ENCODE data around the gene TSPAN16.

The TSPAN16 gene

GRCh38 chr19:11322269-11323024 lies 26.5 kb downstream of the TSPAN16 start:
- H3F3A ChIP-seq (ENCODE audit: low read depth) = peaks cover 6% of the 10 kb centered on the region; the same call in 1 of the 2 replicates
- peak overlapping the region; percentile 92 for H3K9ac ChIP-seq (ENCODE audit: low read depth, low read length, poor library complexity, severe bottlenecking)
- H3K9me3 ChIP-seq (ENCODE audit: insufficient read depth, low read depth, low read length) = no peaks in the 10 kb centered on the region
- peaks cover 5% of the 10 kb centered on the region; the same call in 1 of the 2 replicates for H3K79me2 ChIP-seq (ENCODE audit: insufficient read depth, low read length)
- H4K20me1 ChIP-seq (ENCODE audit: insufficient read depth, low read length, poor library complexity, severe bottlenecking) = no peaks in the 10 kb centered on the region
- H2AFZ ChIP-seq (ENCODE audit: low read length) = no peak overlapping the region
- H3K36me3 ChIP-seq (ENCODE audit: insufficient read depth, low read length) = no peaks in the 10 kb centered on the region
- H3K4me3 ChIP-seq (ENCODE audit: low read length, poor library complexity, severe bottlenecking) = no peak overlapping the region
- H3K4me2 ChIP-seq (ENCODE audit: low read depth, low read length, poor library complexity, severe bottlenecking) = peak overlapping the region; percentile 10
- TF ChIP-seq EZH2phosphoT487 (IDR thresholded peaks at IDR 0.05; ENCODE audit: borderline replicate concordance) (no peak), CTCF (conservative IDR thresholded peaks at IDR 0.05; ENCODE audit: low read length) (no peak)
- H3K27me3 ChIP-seq (ENCODE audit: insufficient read depth, low read length, poor library complexity, severe bottlenecking) = no peaks in the 10 kb centered on the region
- H3K9me2 ChIP-seq (replicated peaks; ENCODE audit: low read depth, low read length) = no peaks in the 10 kb centered on the region
- peaks cover 44% of the 10 kb centered on the region for H3K4me1 ChIP-seq (ENCODE audit: insufficient read depth, low read length, poor library complexity, severe bottlenecking)

GRCh38 chr19:11323601-11324078 lies 27.7 kb downstream of the TSPAN16 start:
- H3K4me2 ChIP-seq (ENCODE audit: low read depth, low read length, poor library complexity, severe bottlenecking) = peak overlapping the region; percentile 92
- H3K79me2 ChIP-seq (ENCODE audit: insufficient read depth, low read length) = peaks cover 5% of the 10 kb centered on the region; the same call in 1 of the 2 replicates
- H3K4me1 ChIP-seq (ENCODE audit: insufficient read depth, low read length, poor library complexity, severe bottlenecking) = peaks cover 44% of the 10 kb centered on the region
- peaks cover 6% of the 10 kb centered on the region; the same call in 1 of the 2 replicates for H3F3A ChIP-seq (ENCODE audit: low read depth)
- peak overlapping the region; percentile 92 for H3K9ac ChIP-seq (ENCODE audit: low read depth, low read length, poor library complexity, severe bottlenecking)
- no peaks in the 10 kb centered on the region for H3K9me3 ChIP-seq (ENCODE audit: insufficient read depth, low read depth, low read length)
- H4K20me1 ChIP-seq (ENCODE audit: insufficient read depth, low read length, poor library complexity, severe bottlenecking) = no peaks in the 10 kb centered on the region
- peak overlapping the region; percentile 72 for H3K4me3 ChIP-seq (ENCODE audit: low read length, poor library complexity, severe bottlenecking)
- H2AFZ ChIP-seq (ENCODE audit: low read length) = no peak overlapping the region
- no peak for TF ChIP-seq EZH2phosphoT487 (IDR thresholded peaks at IDR 0.05; ENCODE audit: borderline replicate concordance)
- no peak for TF ChIP-seq CTCF (conservative IDR thresholded peaks at IDR 0.05; ENCODE audit: low read length)
- H3K9me2 ChIP-seq (replicated peaks; ENCODE audit: low read depth, low read length) = no peaks in the 10 kb centered on the region
- no peaks in the 10 kb centered on the region for H3K36me3 ChIP-seq (ENCODE audit: insufficient read depth, low read length)
- H3K27me3 ChIP-seq (ENCODE audit: insufficient read depth, low read length, poor library complexity, severe bottlenecking) = no peaks in the 10 kb centered on the region

- no peaks in the 10 kb centered on the region for H4K20me1 ChIP-seq (ENCODE audit: insufficient read depth, low read length, poor library complexity, severe bottlenecking)
- no peaks in the 10 kb centered on the region for H3K9me2 ChIP-seq (replicated peaks; ENCODE audit: low read depth, low read length)
- H3K4me3 ChIP-seq (ENCODE audit: low read length, poor library complexity, severe bottlenecking) = peak overlapping the region; percentile 72
- H2AFZ ChIP-seq (ENCODE audit: low read length) = no peak overlapping the region
- H3K79me2 ChIP-seq (ENCODE audit: insufficient read depth, low read length) = peaks cover 5% of the 10 kb centered on the region; the same call in 1 of the 2 replicates
- H3K27me3 ChIP-seq (ENCODE audit: insufficient read depth, low read length, poor library complexity, severe bottlenecking) = no peaks in the 10 kb centered on the region
- peaks cover 6% of the 10 kb centered on the region; the same call in 1 of the 2 replicates for H3F3A ChIP-seq (ENCODE audit: low read depth)
- no peak for TF ChIP-seq EZH2phosphoT487 (IDR thresholded peaks at IDR 0.05; ENCODE audit: borderline replicate concordance)
- no peak for TF ChIP-seq CTCF (conservative IDR thresholded peaks at IDR 0.05; ENCODE audit: low read length)
- no peaks in the 10 kb centered on the region for H3K9me3 ChIP-seq (ENCODE audit: insufficient read depth, low read depth, low read length)
- H3K4me2 ChIP-seq (ENCODE audit: low read depth, low read length, poor library complexity, severe bottlenecking) = peak overlapping the region; percentile 92
- H3K4me1 ChIP-seq (ENCODE audit: insufficient read depth, low read length, poor library complexity, severe bottlenecking) = peaks cover 44% of the 10 kb centered on the region
- H3K36me3 ChIP-seq (ENCODE audit: insufficient read depth, low read length) = no peaks in the 10 kb centered on the region
- peak overlapping the region; percentile 92 for H3K9ac ChIP-seq (ENCODE audit: low read depth, low read length, poor library complexity, severe bottlenecking)
Observed at GRCh38 chr19:11324079-11324661, 28.2 kb downstream of the TSPAN16 start.

Data from Loucy (cell line).